Epidermal melanocyte (primary cell): Measurements from ENCODE around the gene GTF3C4.

Experiments
- DNase-seq: peaks from one replicate; pipeline ENCODE4 v3.0.0; 2011; ENCODE audit warnings: low spot score; ENCODE audit not compliant: insufficient read length

GTF3C4 gene

DNA sequence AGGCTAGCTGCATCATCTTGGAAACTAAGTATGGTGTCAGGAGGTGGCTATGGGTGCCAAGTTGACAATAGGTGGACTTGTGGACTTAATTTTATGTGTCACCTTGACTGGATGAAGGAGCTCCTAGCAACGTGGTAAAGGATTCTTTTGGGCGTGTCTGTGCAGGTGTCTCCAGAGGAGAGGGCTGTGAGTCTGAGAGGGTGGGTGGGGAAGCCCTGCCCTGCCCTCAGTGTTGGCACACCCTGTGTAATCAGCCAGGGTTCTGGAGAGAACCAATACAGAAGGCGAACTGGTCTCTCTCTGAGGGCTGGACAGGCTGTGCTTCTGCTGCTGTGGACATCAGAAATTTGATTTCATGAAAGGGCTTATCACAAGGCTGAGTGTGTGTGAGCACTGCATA lies 61.0 kb downstream of the GTF3C4 start:
- DNase-seq: no peak

DNA sequence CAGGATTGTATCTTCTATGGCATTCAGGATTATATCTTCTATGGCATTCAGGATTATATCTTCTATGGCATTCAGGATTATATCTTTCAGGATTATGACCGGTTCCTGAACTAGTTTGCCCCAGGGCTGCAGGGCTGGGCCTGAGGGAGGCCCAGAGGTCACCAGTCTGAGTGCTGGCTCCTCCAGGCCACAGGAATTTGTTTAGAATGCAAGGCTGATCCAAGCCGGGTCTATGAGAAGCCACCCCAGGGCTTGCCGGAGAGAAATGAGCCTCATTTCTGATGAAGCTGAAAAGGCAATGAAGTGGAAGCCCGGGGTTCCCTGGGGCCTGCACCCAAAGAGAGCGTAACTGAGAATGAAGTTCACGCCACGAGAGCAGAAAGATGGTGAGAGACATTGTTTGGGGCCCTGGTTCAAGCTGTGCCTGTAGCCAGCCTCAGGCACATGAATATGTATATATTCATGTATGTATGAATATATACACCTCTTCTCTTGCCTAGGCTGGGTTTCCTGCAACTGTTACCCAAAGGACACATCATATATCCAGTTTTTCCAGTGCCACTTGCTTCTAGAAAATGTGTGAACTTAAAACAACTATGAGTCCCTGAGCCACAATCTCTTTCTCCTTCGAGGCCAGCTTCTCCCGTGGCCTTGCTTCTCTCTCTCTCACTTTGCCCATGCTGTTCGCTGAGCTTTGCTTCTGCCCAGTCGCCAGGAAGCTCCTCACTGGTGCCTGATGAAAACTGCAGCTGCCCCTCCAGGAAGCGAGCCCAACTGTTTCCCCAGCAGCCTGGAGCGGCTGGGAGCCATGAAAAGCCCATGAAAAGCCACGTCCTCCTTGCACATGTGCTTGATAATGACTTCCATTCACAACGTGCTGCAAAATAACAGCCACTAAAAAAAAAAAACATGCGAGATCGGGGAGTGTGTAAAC lies 62.3 kb downstream of the GTF3C4 start:
- DNase-seq: no peak

DNA sequence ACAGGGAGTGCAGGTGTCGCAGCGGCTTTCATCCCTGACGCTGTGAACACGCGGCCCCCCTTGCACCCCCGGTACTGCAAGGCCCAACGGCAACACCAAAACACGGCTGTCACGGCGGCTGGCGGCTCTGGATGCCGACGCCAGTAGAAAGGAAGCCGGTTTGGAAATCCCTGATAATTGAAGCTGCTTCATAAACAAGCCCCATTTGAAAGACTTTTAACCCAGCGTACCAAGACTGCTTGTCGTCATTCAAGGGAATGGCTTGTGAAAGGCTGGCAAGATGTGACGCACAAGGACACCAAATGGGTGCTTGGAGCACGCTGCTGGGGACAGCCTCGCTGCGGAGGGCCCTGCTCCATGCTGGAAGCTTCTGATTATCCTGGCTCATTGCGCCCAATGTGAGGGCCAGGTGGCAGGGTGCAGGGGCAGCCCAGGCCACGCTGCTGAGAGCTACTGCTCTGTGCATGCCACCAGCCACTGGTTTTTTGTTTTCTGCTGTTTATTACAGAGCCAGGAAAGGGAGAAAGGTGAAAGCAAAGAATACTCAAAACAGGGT lies 63.1 kb downstream of the GTF3C4 start:
- no peak for DNase-seq

DNA sequence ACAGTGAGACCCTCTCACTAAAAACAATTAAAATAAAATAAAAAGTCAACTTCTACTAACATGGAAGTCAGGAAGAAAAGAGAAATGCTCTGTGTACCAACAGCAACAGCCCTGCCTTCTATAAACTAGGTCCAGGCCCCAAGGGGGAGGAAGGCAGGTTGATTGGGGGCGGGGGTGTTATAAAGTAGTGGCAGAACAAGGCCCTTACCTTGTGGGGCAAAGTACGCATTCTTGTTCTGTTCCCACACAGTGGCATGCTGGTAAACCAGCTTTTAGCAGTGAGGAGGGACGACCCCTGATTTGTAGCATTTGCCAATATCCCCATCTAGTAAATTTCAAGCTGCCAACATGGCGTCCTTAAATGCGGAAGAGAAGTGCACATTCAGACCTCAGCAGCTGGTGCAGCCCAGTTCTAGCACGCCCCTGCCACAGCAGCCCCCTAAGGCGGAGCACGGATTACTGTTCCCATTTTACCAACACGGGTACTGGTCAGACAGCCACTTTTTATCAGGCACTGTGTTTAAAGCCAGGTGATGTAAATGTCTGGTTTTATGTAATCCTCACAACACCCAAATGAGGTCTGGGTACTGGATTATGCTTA lies 69.5 kb downstream of the GTF3C4 start:
- DNase-seq: no peak

DNA sequence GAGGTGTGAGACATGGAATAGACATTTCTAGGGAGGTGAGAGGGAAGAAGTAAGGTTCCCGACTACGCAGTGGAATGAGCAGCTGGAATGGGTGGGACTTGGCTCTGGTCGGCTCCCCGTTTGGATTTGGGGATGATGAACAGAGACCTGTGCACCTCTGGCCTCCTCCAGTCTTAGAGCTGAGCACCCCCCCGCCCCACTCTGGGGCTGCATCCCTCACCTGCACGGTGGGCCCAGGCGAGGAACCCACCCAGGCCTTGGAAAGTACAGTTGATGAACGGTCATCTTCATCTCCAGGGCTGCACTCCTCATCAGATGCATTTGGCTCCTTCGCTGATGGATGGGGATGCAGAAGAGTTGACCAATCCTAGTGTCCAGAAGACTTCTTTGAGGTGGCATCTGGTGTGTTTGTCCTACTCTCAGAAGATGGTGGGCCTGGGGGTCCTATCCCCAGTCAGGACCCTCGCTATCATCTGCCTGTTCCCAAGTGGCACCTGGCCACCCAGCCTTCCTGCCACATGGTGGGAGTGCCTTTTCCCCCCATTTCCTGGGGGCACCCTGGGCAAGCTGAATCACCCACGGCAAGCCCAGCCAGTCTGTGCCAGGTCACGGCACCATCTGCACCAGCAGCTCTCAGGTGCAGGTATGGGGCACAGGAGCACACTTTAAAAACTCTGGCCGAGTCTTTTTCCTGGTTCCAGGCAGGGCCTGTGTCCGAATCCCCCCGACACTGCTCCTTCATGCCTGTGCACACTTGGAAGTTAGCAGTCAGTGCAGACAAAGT lies 70.5 kb downstream of the GTF3C4 start:
- no peak for DNase-seq

DNA sequence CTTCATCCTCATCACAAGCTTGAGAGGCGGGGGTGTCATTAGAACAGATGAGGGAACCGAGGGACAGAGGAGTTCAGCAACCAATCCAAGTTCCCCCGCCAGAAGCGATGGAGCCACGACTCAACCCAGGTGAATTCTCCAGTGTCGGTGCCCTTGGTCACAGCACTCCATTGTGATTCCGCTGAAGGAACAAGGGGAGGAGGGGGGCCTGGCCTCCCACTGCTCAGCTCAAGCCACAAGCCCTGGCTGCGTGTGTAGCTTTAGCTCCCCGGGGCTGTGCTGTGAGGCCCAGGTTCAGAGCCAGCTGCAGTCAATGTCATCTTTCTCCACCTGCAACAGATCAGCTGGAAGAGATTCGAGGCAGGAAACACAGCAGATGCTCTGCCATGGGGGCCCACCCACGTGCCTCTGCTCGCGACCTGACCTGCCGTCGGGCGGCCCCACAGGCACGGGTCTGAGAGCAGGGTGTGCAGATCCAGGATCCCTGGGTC lies 72.6 kb downstream of the GTF3C4 start:
- DNase-seq: no peak

DNA sequence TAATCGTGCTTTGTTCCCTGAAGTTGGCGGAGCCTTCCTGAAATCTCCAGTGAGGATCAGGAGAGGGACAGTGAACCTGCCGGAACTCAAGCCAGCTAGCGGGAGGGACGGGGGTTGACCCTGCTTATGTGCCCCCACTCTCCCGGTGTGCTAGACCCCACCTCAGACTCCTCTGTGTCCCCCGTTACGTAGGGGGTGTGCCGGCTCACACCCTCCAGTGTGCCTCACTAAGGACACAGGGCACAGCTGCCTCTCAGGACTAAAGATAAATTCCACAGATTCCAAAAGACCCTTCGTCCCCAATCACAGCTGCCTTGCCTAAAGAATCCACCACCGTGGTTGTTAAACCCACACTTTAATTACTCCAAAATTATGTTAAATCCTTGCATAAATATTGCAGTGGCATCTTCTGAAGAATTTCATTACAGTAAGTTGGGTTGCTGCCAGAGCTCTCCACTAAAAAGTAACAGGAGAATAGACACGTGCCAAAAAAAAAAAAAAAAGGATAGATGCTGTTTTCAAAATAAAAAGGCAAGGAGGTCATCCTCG lies 73.7 kb downstream of the GTF3C4 start:
- DNase-seq: no peak
